H1 (cell line): ENCODE measurements around the gene MACC1. TPM values are rescaled to one million over a fixed set of nuclear protein-coding genes. Genes with fewer than 3 reads are reported as not detected.

ENCODE experiments used
- NRF1 ChIP-seq: IDR thresholded peaks from 2 replicates; pipeline ENCODE4 v1.6.1; 2011; ENCODE audit warnings: mild to moderate bottlenecking, low read depth, low read length, improper control_type of control experiment
- RAD21 ChIP-seq, 2 experiments: IDR thresholded peaks in 1 of 2; conservative IDR thresholded peaks in 1 of 2; 2 replicates each; pipeline ENCODE4 v1.6.1; 2011; ENCODE audit warnings: low read depth in 2 of 2, low read length in 2 of 2, improper control_type of control experiment in 1 of 2, inconsistent platforms in 1 of 2, mild to moderate bottlenecking in 1 of 2, moderate library complexity in 1 of 2
- polyA plus RNA-seq, 7 experiments: library from polyadenylated mRNA; depleted of rRNA in 3 of 7; stranded (reverse) in 5 of 7; unstranded in 2 of 7; fragments of >200 nt in 5 of 7; fragments of 200-250 nt in 2 of 7; gene quantifications; 1 replicate in 5 of 7; 2 replicates in 1 of 7; 4 replicates in 1 of 7; pipeline versions ENCODE4 v1.2.1 to v1.2.3, GENCODE V29; 2011 to 2013; ENCODE audit warnings: missing spikeins in 2 of 7, mixed read lengths in 2 of 7
- total RNA-seq: library from RNA; stranded (reverse); fragmentation: NEBNext Ultra II Directional; extraction: Animal tissue kit (Norgen Biotek cat#: 25700); gene quantifications from 2 replicates; pipeline ENCODE4 v1.2.1, GENCODE V29; 2021
- TF ChIP-seq, protein P1 (sequence below): fragments of 300-600 bp; sonication (generic); IDR thresholded peaks from 2 replicates; pipeline ENCODE4 v1.7.1; 2012; ENCODE audit warnings: low read length, moderate library complexity, mild to moderate bottlenecking, inconsistent platforms; ENCODE audit not compliant: insufficient replicate concordance
- TF ChIP-seq, protein P2 (sequence below): IDR thresholded peaks from 2 replicates; pipeline ENCODE4 v1.6.1; 2011; ENCODE audit warnings: low read length, improper control_type of control experiment
- TF ChIP-seq, protein P3 (sequence below), 3 experiments: IDR thresholded peaks; 1 replicate in 2 of 3; 2 replicates in 1 of 3; pipeline versions ENCODE4 v1.5.1 to v1.6.1; 2011; ENCODE audit warnings: low read length in 3 of 3, mild to moderate bottlenecking in 3 of 3, inconsistent platforms in 2 of 3, low read depth in 1 of 3, moderate library complexity in 1 of 3; ENCODE audit not compliant: insufficient read depth in 1 of 3; ENCODE audit errors: control extremely low read depth in 1 of 3

Gene MACC1
- total and polyA plus RNA-seq, 2 of the 8 experiments (the other 6 are each of a cell fraction or from before 2014, with no cell fraction given): 2.0 to 17.2 TPM

GRCh38 chr7:20164425-20165145 is 52.6 kb downstream of the MACC1 start (continued):
- TF ChIP-seq, protein P1, sequence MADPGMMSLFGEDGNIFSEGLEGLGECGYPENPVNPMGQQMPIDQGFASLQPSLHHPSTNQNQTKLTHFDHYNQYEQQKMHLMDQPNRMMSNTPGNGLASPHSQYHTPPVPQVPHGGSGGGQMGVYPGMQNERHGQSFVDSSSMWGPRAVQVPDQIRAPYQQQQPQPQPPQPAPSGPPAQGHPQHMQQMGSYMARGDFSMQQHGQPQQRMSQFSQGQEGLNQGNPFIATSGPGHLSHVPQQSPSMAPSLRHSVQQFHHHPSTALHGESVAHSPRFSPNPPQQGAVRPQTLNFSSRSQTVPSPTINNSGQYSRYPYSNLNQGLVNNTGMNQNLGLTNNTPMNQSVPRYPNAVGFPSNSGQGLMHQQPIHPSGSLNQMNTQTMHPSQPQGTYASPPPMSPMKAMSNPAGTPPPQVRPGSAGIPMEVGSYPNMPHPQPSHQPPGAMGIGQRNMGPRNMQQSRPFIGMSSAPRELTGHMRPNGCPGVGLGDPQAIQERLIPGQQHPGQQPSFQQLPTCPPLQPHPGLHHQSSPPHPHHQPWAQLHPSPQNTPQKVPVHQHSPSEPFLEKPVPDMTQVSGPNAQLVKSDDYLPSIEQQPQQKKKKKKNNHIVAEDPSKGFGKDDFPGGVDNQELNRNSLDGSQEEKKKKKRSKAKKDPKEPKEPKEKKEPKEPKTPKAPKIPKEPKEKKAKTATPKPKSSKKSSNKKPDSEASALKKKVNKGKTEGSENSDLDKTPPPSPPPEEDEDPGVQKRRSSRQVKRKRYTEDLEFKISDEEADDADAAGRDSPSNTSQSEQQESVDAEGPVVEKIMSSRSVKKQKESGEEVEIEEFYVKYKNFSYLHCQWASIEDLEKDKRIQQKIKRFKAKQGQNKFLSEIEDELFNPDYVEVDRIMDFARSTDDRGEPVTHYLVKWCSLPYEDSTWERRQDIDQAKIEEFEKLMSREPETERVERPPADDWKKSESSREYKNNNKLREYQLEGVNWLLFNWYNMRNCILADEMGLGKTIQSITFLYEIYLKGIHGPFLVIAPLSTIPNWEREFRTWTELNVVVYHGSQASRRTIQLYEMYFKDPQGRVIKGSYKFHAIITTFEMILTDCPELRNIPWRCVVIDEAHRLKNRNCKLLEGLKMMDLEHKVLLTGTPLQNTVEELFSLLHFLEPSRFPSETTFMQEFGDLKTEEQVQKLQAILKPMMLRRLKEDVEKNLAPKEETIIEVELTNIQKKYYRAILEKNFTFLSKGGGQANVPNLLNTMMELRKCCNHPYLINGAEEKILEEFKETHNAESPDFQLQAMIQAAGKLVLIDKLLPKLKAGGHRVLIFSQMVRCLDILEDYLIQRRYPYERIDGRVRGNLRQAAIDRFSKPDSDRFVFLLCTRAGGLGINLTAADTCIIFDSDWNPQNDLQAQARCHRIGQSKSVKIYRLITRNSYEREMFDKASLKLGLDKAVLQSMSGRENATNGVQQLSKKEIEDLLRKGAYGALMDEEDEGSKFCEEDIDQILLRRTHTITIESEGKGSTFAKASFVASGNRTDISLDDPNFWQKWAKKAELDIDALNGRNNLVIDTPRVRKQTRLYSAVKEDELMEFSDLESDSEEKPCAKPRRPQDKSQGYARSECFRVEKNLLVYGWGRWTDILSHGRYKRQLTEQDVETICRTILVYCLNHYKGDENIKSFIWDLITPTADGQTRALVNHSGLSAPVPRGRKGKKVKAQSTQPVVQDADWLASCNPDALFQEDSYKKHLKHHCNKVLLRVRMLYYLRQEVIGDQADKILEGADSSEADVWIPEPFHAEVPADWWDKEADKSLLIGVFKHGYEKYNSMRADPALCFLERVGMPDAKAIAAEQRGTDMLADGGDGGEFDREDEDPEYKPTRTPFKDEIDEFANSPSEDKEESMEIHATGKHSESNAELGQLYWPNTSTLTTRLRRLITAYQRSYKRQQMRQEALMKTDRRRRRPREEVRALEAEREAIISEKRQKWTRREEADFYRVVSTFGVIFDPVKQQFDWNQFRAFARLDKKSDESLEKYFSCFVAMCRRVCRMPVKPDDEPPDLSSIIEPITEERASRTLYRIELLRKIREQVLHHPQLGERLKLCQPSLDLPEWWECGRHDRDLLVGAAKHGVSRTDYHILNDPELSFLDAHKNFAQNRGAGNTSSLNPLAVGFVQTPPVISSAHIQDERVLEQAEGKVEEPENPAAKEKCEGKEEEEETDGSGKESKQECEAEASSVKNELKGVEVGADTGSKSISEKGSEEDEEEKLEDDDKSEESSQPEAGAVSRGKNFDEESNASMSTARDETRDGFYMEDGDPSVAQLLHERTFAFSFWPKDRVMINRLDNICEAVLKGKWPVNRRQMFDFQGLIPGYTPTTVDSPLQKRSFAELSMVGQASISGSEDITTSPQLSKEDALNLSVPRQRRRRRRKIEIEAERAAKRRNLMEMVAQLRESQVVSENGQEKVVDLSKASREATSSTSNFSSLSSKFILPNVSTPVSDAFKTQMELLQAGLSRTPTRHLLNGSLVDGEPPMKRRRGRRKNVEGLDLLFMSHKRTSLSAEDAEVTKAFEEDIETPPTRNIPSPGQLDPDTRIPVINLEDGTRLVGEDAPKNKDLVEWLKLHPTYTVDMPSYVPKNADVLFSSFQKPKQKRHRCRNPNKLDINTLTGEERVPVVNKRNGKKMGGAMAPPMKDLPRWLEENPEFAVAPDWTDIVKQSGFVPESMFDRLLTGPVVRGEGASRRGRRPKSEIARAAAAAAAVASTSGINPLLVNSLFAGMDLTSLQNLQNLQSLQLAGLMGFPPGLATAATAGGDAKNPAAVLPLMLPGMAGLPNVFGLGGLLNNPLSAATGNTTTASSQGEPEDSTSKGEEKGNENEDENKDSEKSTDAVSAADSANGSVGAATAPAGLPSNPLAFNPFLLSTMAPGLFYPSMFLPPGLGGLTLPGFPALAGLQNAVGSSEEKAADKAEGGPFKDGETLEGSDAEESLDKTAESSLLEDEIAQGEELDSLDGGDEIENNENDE: no peak
- TF ChIP-seq RAD21 (IDR thresholded peaks at IDR 0.05 in 1 of 2, conservative IDR thresholded peaks at IDR 0.05 in 1 of 2; ENCODE audit: low read depth in 2 of 2, low read length in 2 of 2) (no peak), NRF1 (no peak)
- TF ChIP-seq, protein P2, sequence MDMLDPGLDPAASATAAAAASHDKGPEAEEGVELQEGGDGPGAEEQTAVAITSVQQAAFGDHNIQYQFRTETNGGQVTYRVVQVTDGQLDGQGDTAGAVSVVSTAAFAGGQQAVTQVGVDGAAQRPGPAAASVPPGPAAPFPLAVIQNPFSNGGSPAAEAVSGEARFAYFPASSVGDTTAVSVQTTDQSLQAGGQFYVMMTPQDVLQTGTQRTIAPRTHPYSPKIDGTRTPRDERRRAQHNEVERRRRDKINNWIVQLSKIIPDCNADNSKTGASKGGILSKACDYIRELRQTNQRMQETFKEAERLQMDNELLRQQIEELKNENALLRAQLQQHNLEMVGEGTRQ: no peak
- TF ChIP-seq, protein P3, sequence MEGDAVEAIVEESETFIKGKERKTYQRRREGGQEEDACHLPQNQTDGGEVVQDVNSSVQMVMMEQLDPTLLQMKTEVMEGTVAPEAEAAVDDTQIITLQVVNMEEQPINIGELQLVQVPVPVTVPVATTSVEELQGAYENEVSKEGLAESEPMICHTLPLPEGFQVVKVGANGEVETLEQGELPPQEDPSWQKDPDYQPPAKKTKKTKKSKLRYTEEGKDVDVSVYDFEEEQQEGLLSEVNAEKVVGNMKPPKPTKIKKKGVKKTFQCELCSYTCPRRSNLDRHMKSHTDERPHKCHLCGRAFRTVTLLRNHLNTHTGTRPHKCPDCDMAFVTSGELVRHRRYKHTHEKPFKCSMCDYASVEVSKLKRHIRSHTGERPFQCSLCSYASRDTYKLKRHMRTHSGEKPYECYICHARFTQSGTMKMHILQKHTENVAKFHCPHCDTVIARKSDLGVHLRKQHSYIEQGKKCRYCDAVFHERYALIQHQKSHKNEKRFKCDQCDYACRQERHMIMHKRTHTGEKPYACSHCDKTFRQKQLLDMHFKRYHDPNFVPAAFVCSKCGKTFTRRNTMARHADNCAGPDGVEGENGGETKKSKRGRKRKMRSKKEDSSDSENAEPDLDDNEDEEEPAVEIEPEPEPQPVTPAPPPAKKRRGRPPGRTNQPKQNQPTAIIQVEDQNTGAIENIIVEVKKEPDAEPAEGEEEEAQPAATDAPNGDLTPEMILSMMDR (IDR thresholded peaks at IDR 0.05; ENCODE audit: control extremely low read depth in 1 of 3, insufficient read depth in 1 of 3, low read depth in 1 of 3, low read length in 3 of 3): no peak
- TF ChIP-seq, all 59 proteins: peak for 0
